ENCODE data around the gene PCDHGA2. TPM values are rescaled to one million over a fixed set of nuclear protein-coding genes. Genes with fewer than 3 reads are reported as not detected.
"Not testable (repeated sequence)": the region's sequence is repeated elsewhere in the genome, so short reads cannot be mapped to it uniquely, and the experiment has no call there.

Gene PCDHGA2
- not detected for total RNA-seq

DNA sequence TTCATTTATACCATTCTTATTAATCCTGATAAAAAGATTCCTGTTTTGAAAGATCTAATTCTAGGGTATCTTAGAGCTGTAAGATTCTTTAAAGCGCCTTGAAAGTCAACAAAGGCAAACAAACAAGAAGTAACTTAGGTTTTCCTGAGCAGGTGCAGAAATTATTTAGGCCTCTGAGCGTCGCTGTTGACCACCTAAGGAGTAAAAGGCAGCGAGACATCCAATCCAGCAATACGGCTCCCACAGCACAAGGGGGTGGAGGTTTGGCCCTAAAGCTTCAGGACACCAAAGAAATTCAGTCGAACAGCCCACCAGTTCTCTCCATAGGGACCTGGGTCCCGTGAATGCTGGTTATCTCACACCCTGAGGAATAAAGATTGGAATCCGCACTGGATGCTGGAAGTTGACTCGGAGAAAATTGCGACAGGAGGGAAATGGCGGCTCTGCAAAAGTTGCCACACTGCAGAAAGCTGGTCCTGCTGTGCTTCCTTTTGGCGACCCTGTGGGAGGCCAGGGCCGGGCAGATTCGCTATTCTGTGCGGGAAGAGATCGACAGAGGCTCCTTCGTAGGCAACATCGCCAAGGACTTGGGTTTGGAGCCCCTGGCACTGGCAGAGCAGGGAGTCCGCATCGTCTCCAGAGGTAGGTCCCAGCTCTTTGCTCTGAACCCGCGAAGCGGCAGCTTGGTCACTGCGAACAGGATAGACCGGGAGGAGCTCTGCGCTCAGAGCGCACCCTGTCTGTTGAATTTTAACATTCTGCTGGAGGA is at the start of gene PCDHGA2:
TSS of gene PCDHGA2 (plus strand) at position 223 of the 769 bp plus-strand sequence.
- Mint-ChIP-seq H3K4me1 (no peaks in the 10 kb centered on the region), H3K36me3 (ENCODE audit: low read depth) (no peaks in the 10 kb centered on the region), H3K27ac (no peak within 1 kb of the TSS), H3K9me3 (peaks cover 17% of the 10 kb centered on the region), H3K4me3 (no peak within 1 kb of the TSS), H3K27me3 (peaks cover 54% of the 10 kb centered on the region)
- ATAC-seq (replicated peaks) = no peak

DNA sequence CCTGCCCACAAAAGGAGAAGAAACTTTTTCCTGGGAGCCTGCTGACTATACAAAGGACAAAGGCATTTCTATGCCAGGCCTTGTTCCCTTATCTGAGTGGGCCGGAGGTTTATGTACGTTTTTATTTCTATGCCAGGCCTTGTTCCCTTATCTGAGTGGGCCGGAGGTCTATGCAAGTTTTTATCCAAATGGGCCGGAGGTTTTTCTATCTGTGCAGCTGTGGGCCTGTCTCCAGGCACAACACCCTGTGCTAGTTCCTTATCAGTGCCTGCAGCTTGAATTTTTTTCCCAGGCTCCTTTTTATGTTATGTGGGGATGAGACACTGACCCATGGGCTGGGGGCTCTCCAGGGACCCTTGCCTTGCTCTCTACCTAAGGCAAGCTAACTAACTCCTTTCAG is 40.2 kb upstream of the PCDHGA2 start:
- peaks cover 5% of the 10 kb centered on the region for H3K36me3 Mint-ChIP-seq (ENCODE audit: low read depth)
- H3K4me3 Mint-ChIP-seq = no peak overlapping the region
- H3K27me3 Mint-ChIP-seq = no peaks in the 10 kb centered on the region
- H3K4me1 Mint-ChIP-seq = no peaks in the 10 kb centered on the region
- peaks cover 40% of the 10 kb centered on the region for H3K9me3 Mint-ChIP-seq
- no peak overlapping the region for H3K27ac Mint-ChIP-seq
- ATAC-seq (replicated peaks) = no peak

DNA sequence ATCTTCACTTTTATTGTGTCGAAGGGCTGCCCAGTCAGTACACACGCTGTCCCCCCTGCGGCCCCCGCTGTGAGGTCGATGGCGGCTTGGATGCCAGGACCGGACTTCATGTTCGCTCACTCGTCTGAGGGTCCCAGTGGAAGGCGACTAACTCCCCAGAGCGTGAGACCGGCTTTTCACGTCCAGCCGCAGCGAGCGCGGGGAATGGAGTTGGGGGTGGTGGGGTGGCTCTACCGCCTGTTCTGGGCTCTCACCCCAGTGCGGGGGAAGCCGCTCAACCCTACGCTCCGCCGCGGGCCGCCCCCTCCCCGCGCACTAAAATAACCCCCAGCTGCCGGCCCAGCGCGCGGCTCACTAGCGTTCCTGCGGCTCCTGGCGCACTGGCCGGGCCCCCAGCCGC is 34.8 kb upstream of the PCDHGA2 start, which contains the start of gene SLC25A2:
TSS of gene SLC25A2 (minus strand) at position 294 of the 400 bp plus-strand sequence. CDS start at position 110, 184 bp downstream.
- peaks cover 27% of the 10 kb centered on the region for H3K9me3 Mint-ChIP-seq
- ATAC-seq (replicated peaks) = no peak
- H3K4me1 Mint-ChIP-seq = no peaks in the 10 kb centered on the region
- H3K36me3 Mint-ChIP-seq (ENCODE audit: low read depth) = no peaks in the 10 kb centered on the region
- H3K27ac Mint-ChIP-seq = no peak within 1 kb of the TSS
- H3K27me3 Mint-ChIP-seq = no peaks in the 10 kb centered on the region
- no peak within 1 kb of the TSS for H3K4me3 Mint-ChIP-seq

DNA sequence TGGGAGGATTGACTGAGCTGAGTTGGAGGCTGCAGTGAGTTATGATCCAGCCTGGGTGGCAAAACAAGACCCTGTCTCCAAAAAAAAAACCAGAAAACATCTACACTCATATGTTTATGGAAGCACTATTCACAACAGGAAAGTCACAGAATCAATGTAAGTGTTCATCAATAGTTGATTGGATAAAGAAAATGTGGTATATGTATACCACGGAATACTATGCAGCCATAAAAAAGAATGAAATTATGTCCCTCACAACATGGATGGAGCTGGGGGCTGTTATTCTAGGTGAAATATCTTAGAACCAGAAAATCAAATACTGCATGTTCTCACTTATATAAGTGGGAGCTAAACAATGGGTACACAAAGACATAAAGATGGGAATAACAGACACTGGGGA is 31.9 kb upstream of the PCDHGA2 start:
- Mint-ChIP-seq H3K9me3 (peaks cover 33% of the 10 kb centered on the region), H3K36me3 (ENCODE audit: low read depth) (no peaks in the 10 kb centered on the region), H3K4me3 (no peak overlapping the region), H3K27me3 (no peaks in the 10 kb centered on the region), H3K27ac (no peak overlapping the region), H3K4me1 (no peaks in the 10 kb centered on the region)
- no peak for ATAC-seq (replicated peaks)

DNA sequence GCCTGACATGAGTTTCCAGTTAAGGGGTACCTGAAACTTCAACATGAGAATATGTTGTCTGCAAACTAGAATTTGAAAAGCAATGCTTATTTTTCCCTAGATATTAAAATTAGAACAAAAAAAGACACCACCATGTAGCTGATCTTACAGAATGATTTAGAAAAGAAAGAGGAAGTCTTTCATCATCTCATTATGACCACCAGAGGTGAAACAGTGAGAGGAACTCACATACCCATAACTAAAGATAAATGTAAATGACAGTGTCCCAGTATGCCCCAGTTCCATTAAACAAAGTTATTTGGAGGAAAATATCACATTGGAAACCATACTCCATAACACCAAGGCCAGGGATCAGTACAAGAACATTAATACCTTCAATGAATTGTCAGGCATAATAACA is 24.8 kb upstream of the PCDHGA2 start:
- Mint-ChIP-seq H3K4me1 (peaks cover 9% of the 10 kb centered on the region), H3K4me3 (no peak overlapping the region), H3K9me3 (peaks cover 40% of the 10 kb centered on the region), H3K27me3 (no peaks in the 10 kb centered on the region), H3K36me3 (ENCODE audit: low read depth) (peaks cover 41% of the 10 kb centered on the region), H3K27ac (no peak overlapping the region)
- ATAC-seq (replicated peaks) = no peak

DNA sequence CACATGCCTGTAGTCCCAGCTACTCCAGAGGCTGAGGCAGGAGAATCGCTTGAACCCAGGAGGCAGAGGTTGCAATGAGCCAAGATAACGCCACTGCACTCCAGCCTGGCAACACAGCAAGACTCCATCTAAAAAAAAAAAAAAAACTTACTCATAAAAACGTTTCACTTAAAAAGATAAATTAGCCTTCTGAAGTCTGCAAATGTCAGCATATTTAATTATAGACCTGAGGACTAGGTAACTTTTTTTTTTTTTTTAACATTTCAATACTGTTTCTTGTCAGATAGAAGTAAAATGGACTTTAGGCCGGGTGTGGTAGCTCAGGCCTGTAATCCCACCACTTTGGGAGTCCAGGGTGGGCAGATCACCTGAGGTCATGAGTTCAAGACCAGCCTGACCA is 21.6 kb upstream of the PCDHGA2 start:
- H3K27ac Mint-ChIP-seq; H3K4me3 Mint-ChIP-seq; H3K27me3 Mint-ChIP-seq; ATAC-seq (replicated peaks): not testable (repeated sequence)
- peaks cover 66% of the 10 kb centered on the region for H3K36me3 Mint-ChIP-seq (ENCODE audit: low read depth)
- H3K4me1 Mint-ChIP-seq = peaks cover 24% of the 10 kb centered on the region
- peaks cover 43% of the 10 kb centered on the region for H3K9me3 Mint-ChIP-seq

DNA sequence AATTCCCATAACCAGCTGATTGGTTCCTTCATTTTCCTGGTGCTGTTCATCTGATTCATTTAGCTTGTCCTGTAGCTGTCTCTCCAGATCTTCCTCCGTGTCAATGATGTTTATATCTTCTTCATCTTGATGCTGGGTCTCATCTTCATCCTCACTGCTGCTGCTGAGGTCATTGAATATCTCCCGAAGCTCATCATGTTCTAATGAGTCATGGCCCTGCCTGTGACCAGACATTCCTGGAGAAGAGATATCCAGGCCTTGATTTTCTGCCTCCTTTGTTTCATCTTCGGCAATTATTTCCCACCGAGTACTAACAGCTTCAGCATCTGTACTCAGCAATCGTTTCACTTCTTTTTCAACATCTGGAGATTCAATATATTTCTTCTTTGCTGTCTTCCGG is 19.4 kb upstream of the PCDHGA2 start:
- H3K4me3 Mint-ChIP-seq = peak overlapping the region; percentile 99
- ATAC-seq (replicated peaks) = no peak
- H3K9me3 Mint-ChIP-seq = peaks cover 36% of the 10 kb centered on the region
- H3K4me1 Mint-ChIP-seq = peaks cover 24% of the 10 kb centered on the region
- H3K36me3 Mint-ChIP-seq (ENCODE audit: low read depth) = peaks cover 66% of the 10 kb centered on the region
- H3K27me3 Mint-ChIP-seq = no peaks in the 10 kb centered on the region
- H3K27ac Mint-ChIP-seq = peak overlapping the region; percentile 100

DNA sequence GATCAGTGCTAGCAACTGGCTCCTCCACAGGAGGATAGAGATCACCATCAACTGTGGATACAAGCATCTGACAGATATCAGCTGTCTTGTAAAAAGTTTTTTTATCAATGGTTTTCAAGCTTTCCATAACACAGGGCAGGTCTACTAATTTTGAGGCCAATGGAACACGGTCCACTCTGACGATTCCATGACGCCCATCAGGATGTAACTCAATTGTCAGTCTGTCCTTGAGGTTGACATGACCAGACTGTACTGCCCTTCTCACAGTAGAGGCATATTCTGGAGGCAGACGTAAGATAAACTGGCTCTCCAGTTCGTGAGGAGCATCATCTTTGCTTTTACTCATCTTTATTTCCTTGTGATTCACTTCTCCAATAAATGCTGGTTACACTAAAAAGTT is 18.9 kb upstream of the PCDHGA2 start:
- ATAC-seq (replicated peaks) = no peak
- H3K36me3 Mint-ChIP-seq (ENCODE audit: low read depth) = peaks cover 65% of the 10 kb centered on the region
- H3K27me3 Mint-ChIP-seq = no peaks in the 10 kb centered on the region
- H3K4me3 Mint-ChIP-seq = peak overlapping the region; percentile 99
- peaks cover 24% of the 10 kb centered on the region for H3K4me1 Mint-ChIP-seq
- peaks cover 35% of the 10 kb centered on the region for H3K9me3 Mint-ChIP-seq
- peak overlapping the region; percentile 100 for H3K27ac Mint-ChIP-seq

DNA sequence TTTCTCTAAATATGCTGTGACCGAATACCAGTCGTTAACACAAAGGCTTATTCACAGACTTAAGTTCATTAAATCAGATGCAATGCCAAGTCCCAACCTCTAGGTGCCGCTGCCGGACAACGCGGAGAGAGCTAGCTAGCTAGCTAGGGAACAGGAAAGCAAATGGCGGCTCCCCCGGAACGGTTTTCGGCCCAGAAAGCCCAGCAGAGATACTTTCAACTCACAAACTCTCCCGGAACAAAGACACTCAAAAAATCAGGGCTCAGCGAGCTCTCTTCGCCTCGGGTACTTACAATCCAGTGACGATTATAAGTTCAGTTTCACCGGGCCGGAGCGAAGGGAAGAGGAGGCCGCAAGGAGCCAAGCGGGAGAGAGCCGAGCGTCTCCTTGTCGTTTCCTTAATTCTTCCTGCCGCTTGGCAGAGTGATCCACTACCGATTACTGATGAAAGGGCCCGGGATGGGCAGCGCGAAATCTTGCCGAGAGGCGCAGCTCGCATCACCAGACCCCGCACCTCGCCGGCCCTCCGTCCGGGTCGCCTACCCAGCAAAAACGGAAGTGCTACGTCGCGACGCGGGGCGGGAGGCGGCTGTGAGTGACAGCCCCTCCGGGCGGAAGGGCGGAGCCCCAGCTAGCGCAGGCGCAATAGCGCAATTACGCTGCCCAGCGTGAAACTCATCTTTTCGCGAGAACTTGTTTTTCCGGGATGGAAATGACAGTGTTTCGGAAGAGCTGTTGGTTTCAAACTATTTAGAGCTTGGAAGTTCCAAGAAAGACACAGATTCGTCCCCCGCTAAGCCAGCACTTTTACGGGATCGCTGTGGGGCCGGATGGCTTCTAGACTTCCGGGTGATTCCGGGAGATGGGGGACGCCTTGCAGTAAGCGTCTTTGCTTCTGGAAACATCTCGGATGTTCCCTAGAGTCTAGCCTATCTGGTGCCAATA is 18.1 kb upstream of the PCDHGA2 start, which contains the start of gene TAF7:
TSS of gene TAF7 (minus strand) at position 560 of the 945 bp plus-strand sequence. CDS start 740 bp downstream, outside the sequence.
- Mint-ChIP-seq H3K9me3 (peaks cover 29% of the 10 kb centered on the region), H3K36me3 (ENCODE audit: low read depth) (peaks cover 57% of the 10 kb centered on the region), H3K27me3 (no peaks in the 10 kb centered on the region), H3K4me1 (peaks cover 23% of the 10 kb centered on the region), H3K27ac (peak within 1 kb of the TSS; percentile 100), H3K4me3 (peak within 1 kb of the TSS; percentile 99)
- ATAC-seq (replicated peaks) = peak; percentile 95

DNA sequence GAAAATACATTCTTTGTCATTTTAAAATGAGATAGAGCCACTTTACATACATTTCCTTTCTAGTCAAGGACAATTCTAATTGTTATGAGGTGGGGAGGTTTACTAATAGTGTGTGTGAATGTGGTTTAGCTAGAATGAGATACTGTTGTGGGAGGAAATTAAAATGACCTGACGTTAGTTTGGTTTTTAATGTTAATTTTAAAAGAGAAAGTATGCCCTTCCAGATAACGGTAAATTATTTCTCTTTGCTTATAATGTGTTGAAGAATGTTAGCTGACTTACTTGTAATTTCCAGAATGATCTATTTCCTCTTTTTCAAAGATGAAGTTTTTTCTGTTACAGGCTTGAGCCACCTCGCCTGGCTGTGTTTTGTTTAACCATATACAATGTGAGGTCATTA is 16.3 kb upstream of the PCDHGA2 start:
- H3K27ac Mint-ChIP-seq = no peak overlapping the region
- peak overlapping the region; percentile 99 for H3K4me3 Mint-ChIP-seq
- peaks cover 39% of the 10 kb centered on the region for H3K36me3 Mint-ChIP-seq (ENCODE audit: low read depth)

DNA sequence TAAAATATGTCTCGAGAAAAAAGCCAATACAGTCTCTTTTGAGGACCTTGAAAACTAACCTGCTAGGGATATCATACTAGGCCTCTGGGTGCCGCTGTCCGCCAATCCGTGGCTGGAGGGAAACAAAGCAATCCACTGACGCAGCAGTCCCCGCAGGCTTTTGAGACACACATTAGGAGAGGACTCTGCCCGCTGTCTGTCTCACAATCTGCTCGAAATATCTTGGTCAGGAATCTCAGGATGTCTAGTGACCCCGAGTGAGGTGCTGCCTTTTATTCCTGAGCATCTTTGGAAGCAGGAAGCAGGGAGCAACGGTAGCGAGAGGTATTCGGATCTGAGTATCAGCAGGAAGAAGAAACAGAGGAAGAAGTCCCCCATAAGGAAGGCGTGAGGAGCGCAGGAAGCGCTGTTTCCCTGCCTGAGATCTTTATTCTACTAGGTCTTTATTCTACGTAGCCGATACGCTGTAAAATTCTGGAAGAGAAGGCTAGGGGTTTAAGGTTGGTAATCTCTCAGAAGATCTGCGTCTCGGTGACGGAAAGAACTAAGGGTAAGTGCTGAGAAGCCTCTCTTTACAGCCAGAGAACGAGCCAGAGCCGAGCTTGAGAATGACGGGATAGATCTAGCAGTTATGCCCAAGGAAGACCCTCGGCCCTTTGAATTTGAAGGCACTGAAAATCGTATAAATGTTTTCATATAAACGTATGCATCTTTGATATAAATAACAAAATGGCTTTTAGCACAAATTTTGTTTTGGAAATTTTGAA is 12.3 kb upstream of the PCDHGA2 start:
- H3K9me3 Mint-ChIP-seq = peaks cover 3% of the 10 kb centered on the region
- no peaks in the 10 kb centered on the region for H3K36me3 Mint-ChIP-seq (ENCODE audit: low read depth)
- ATAC-seq (replicated peaks) = peak; percentile 94
- peaks cover 4% of the 10 kb centered on the region for H3K4me1 Mint-ChIP-seq
- no peaks in the 10 kb centered on the region for H3K27me3 Mint-ChIP-seq
- peak overlapping the region; percentile 92 for H3K27ac Mint-ChIP-seq
- peak overlapping the region; percentile 94 for H3K4me3 Mint-ChIP-seq

More for the DNA sequence above, 16.3 kb upstream of the PCDHGA2 start:
- H3K9me3 Mint-ChIP-seq = peaks cover 26% of the 10 kb centered on the region
- H3K4me1 Mint-ChIP-seq = peaks cover 25% of the 10 kb centered on the region
- ATAC-seq (replicated peaks) = no peak
- no peaks in the 10 kb centered on the region for H3K27me3 Mint-ChIP-seq

DNA sequence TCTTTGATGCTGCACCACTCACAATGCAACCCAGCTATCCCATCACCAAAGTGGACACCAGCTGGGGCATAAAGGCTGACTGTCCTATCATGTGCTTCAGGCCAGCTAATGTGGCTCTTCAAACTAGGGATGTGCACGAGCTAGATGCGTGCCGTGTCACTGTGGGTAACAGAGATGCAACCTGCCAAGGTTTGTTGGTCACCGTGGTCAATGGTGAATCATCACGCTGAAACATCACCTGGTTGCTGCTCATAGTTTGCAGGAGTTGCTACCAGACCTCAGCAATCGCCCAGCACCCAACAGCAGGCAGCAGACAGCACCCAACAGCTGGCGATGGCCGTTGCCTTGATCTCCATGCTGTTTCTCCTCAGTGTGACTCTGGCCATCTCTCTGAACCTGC is 10.3 kb upstream of the PCDHGA2 start:
- Mint-ChIP-seq H3K9me3 (peaks cover 4% of the 10 kb centered on the region), H3K27ac (no peak overlapping the region), H3K4me3 (no peak overlapping the region), H3K27me3 (peaks cover 3% of the 10 kb centered on the region), H3K36me3 (ENCODE audit: low read depth) (no peaks in the 10 kb centered on the region), H3K4me1 (peaks cover 4% of the 10 kb centered on the region)
- ATAC-seq (replicated peaks) = no peak

DNA sequence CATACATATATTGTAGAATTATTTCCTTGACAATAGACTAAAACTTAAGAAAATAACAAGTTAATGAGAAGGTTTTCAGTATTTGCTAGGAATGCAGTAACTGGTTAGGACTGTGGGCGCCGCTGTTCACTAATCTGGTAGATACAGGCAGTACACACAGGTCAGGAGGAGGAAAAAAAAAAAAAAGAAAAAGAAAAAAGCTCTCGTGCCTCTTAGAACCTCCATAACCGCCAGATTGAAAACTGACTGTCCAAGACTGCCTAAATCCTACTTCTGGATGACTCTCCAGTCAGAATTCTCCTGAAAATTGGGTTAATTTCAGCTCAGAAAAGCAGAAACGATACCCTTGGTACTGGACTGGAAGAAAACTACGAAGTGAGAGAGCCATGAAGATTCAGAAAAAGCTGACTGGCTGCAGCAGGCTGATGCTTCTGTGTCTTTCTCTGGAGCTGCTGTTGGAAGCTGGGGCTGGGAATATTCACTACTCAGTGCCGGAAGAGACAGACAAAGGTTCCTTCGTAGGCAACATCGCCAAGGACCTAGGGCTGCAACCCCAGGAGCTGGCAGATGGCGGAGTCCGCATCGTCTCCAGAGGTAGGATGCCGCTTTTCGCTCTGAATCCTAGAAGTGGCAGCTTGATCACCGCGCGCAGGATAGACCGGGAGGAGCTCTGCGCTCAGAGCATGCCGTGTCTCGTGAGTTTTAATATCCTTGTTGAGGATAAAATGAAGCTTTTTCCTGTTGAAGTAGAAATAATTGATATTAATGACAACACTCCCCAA is 8.1 kb upstream of the PCDHGA2 start, which contains the start of gene PCDHGA1:
TSS of gene PCDHGA1 (plus strand) at position 216 of the 782 bp plus-strand sequence.
- Mint-ChIP-seq H3K9me3 (peaks cover 6% of the 10 kb centered on the region), H3K27me3 (peaks cover 17% of the 10 kb centered on the region), H3K4me1 (peaks cover 4% of the 10 kb centered on the region), H3K36me3 (ENCODE audit: low read depth) (no peaks in the 10 kb centered on the region), H3K27ac (no peak within 1 kb of the TSS), H3K4me3 (no peak within 1 kb of the TSS)
- ATAC-seq (replicated peaks) = no peak

Measured in activated T-helper 17 cell treated with anti-CD3 and anti-CD28 coated beads, Interleukin-2, amount 50 U/mL, for 72 hours (primary cell).